Spleen (tissue), 7 donors: ENCODE data around the gene AKAP13.

ENCODE experiments used
- POLR2AphosphoS5 ChIP-seq, 3 donors: sonication (generic); formaldehyde crosslinking; IDR thresholded peaks; one replicate each; pipeline ENCODE4 v1.5.1; 2017; ENCODE audit warnings: antibody characterized with exemption in 3 of 3
- TF ChIP-seq, protein P1 (sequence below), 11 experiments: fragments of 200-600 bp in 7 of 11; fragments of 450-650 bp in 4 of 11; sonication (generic) in 4 of 11; IDR thresholded peaks in 8 of 11; conservative IDR thresholded peaks in 3 of 11; 1 replicate in 7 of 11; 2 replicates in 4 of 11; pipeline versions ENCODE4 v1.4.0 to v1.8.0; 2016 to 2021; ENCODE audit warnings: antibody characterized with exemption in 11 of 11, inconsistent platforms in 4 of 11, mild to moderate bottlenecking in 1 of 11
- donor health status: DM: no; HTN: no; CAD: no; lungs with moderate emphysema.
- donor health status: DM: no; HTN: no; CAD: no.
- donor health status: DM: no; HTN: no; CAD: no.

- no peak for TF ChIP-seq POLR2AphosphoS5 (IDR thresholded peaks at IDR 0.05)
- TF ChIP-seq, protein P1, sequence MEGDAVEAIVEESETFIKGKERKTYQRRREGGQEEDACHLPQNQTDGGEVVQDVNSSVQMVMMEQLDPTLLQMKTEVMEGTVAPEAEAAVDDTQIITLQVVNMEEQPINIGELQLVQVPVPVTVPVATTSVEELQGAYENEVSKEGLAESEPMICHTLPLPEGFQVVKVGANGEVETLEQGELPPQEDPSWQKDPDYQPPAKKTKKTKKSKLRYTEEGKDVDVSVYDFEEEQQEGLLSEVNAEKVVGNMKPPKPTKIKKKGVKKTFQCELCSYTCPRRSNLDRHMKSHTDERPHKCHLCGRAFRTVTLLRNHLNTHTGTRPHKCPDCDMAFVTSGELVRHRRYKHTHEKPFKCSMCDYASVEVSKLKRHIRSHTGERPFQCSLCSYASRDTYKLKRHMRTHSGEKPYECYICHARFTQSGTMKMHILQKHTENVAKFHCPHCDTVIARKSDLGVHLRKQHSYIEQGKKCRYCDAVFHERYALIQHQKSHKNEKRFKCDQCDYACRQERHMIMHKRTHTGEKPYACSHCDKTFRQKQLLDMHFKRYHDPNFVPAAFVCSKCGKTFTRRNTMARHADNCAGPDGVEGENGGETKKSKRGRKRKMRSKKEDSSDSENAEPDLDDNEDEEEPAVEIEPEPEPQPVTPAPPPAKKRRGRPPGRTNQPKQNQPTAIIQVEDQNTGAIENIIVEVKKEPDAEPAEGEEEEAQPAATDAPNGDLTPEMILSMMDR (IDR thresholded peaks at IDR 0.05 in 8 of 11, conservative IDR thresholded peaks at IDR 0.05 in 3 of 11): no peak
Observed at GRCh38 chr15:85470563-85471271, 90.3 kb downstream of the AKAP13 start.
